HG02759 (cell line): ENCODE data around the gene SYNJ2.

ENCODE experiments used
- ATAC-seq: cut with Tn5 transposase; IDR thresholded peaks from one replicate; pipeline ENCODE4 v1.9.1; 2021; ENCODE audit warnings: mild to moderate bottlenecking, moderate library complexity; ENCODE audit not compliant: unreplicated experiment

SYNJ2 gene

GRCh38 chr6:157978021-157978783 lies 3.5 kb upstream of the SYNJ2 start:
- ATAC-seq: no peak

GRCh38 chr6:157980288-157981131 lies 1.2 kb upstream of the SYNJ2 start:
- ATAC-seq: no peak

DNA sequence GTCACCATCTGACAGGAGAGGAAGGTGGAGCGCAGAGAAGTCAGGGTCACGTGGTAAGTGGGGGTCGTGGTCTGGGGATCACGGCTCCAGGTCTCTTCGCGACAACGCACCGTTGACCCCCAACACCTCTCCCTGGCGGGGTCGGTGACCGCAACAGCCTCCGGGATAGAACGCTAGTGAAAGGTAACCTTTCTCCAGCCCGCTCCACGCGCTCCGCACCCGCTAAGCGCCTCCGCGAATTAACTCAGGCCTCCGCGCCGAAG lies 600 bp upstream of the SYNJ2 start:
- ATAC-seq: peak; percentile 20

DNA sequence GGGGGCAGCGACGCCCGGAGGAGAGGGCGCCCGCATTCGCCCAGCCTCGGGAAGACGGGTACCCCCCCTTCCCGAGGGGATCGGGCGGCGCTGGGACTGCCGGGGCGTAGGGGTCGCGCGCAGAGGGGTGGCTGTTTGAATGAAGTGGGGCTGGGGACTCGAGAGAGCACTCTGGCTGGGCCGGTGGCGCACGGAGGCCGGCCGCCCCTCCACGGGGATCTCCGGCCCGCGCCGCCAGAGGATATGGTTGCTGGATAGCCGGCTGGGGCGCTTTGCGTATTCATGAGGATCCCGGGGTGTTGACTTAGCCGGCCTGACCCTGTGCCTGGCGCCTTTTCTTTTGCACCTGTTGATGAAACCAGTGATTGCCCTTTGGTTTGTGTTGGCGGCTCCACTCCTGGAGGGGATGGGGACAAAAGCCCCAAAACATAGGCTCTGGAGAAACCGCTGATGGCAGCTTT lies 469 bp downstream of the SYNJ2 start:
- peak; percentile 29 for ATAC-seq

DNA sequence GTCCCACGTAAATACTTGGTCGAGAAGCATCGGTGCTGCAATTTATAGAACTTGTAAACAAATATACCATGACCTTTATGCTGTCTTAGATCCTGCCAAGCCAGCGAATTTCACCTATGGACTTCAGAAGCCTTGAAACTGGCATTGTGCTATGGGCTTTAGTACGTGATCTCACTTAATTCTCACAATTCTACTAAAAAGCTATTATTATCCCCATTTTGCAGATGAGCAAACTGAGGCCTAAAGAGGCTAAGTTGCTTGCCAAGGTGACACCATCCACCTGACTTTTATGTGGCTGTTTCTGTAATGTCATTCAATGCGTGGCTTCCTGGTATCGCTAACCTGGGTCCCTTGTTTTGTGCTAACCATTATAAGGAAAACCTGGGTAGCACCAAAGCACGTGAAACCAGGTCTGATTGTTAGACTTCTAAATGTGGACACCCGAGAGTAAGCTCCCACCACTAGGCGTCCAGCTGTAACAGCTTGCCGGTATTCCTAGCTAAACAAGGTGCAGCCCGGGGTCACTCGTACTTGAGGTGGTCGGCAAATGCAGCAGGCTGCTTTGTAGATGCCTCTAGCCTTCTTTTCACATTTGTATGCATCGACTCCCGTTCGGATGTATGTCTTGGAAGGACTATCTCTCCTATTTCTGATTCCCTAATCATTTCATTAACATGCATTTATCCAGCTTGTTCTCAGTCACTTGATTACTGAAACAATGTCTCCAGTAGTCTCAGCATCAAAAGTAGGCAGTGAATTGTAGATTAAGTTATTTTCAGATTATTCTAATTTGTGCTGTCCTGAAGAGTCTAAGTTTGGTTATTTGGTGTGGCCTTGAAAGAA lies 1.1 kb downstream of the SYNJ2 start:
- ATAC-seq: no peak

GRCh38 chr6:157983406-157984119 lies 1.9 kb downstream of the SYNJ2 start:
- ATAC-seq: no peak

GRCh38 chr6:157984128-157984527 lies 2.5 kb downstream of the SYNJ2 start:
- no peak for ATAC-seq

- ATAC-seq: no peak
Observed at GRCh38 chr6:157984686-157985225, 3.1 kb downstream of the SYNJ2 start.

DNA sequence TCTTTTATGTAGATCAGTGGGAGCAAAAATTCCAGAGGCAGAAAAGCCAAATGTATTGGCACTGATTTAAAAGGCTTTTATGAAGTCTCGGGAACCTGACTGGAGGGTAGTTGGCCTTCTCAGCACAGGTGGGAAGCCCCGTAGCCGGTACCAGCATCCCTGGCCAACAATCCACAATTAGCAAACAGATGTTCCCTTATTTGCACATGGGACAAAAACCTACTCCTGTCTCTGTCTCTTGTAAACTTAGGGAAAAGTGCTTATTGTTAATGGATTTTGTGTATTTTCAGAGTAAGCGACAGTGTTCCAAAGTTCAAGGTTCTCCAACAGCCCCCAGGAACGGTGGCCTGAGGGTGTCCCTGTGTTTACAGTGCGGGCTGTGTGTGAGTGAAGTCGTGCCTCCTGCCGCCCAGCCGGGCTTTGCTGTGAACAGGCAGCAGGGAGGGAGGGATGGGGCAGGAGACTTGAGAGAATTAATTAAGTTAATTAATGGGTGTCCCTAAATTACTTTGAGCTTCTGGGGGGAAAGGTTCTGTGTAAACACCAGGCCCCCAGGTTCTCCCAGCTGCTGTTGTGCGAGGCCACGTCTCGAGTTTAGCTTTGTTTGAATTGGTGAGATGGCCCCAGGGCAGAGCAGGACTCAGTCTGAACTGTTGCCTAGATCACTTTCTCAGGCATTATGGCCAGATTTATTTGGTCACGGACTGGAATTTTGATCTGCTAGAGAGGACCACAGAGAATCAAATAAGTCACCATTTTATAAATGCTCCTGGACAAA lies 3.9 kb downstream of the SYNJ2 start:
- ATAC-seq: no peak

- ATAC-seq: no peak
Observed at GRCh38 chr6:157987788-157988699, 6.4 kb downstream of the SYNJ2 start.

DNA sequence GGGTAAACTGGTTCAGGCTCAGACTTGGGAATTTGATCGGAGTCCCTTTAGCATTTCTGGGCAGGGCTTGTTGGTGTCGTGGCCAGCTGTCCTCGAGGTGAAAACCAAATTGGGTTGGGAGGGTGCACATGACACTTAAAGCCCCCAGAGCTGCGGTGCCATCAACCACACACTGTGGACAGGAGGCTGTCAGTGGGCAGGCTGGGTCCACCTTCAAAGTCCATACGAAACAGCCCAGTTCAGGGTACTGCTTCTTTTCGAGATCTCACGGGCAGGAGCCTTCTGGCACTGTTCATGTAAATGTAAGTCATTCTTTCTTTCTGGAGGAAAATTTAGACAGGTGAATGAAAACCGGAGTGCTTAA lies 7.0 kb downstream of the SYNJ2 start:
- no peak for ATAC-seq

GRCh38 chr6:157989541-157990289 lies 8.1 kb downstream of the SYNJ2 start:
- ATAC-seq: peak; percentile 9

DNA sequence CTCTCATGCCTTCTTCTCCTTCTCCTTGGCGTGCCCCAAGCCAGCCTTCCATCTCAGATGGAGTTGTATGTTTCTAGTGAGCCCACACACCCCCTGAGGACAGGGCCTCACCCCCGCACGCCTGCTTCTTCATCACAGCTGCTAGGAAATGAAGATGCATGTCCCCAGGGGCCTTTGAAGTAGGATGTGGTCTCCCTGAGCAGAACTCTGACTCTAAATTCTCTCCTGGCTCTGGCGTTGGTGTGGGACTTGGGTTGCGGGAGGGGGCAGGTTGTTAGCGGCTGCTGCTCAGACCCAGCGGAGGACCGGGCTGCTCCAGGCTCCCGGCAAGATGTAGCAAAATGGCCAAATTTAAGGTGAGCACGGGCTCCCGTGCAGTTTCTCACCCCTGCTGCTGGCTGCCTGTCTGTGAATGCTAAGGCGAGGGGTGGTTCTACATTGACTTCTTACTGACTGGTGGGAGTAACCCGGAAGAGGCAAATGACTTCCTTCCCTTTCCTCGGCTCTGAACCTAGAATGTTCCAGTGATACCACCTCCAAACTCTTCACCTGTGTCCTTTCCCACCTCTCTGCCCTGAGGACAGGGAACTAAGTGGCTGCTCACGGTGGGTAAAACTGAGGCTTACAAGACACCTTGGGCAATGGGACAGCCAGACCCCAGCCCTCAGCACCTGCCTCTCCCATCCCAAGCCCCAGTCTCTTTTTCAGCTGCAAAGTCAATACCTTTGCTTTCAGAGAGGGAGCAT lies 8.8 kb downstream of the SYNJ2 start:
- ATAC-seq: peak; percentile 63

DNA sequence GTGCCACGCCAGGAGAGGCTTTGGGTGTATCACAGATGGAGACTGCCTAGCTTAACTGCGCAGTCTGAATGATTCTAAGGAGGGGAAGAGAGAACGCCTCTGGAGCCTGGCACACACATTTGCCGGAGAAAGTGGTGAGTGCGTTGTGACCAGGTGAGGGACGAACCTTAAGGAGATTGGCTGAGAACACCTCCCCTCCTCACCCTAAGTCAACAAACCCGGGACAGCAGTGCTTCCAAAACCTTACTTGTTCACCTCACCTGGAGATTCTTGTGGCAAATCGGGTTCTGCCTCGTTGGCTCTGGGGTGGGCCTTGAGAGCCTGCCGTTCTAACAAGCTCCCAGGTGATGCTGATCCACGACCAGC lies 9.4 kb downstream of the SYNJ2 start:
- ATAC-seq: no peak

GRCh38 chr6:157993076-157993475 lies 11.4 kb downstream of the SYNJ2 start:
- no peak for ATAC-seq

GRCh38 chr6:157994125-157994795 lies 12.6 kb downstream of the SYNJ2 start:
- no peak for ATAC-seq

DNA sequence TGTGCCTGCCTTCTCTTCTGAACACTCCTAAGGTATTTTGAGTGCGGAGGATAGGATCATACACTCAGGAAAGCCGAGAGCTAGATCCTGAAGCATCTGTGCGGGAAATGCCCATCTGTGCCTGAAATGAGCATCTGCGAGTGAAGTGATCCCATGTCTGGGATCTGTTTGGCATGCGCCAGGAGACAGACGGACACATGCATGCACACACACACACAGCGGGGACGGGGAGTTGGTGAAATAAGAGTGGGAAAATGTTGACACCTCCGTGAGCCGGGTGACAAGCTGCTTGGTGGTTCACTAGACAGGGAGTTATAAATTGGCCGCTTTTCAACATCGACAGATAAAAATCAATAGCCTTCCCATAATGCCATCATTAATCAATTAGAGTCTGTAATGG lies 13.8 kb downstream of the SYNJ2 start:
- ATAC-seq: no peak
